NCI-H748 (cell line): Measurements from ENCODE around the gene SYNJ2.
"Not testable (repeated sequence)": the region's sequence is repeated elsewhere in the genome, so short reads cannot be mapped to it uniquely, and the experiment has no call there.

Source experiments
- DNase-seq: peaks from one replicate; lab custom pipeline; 2025; ENCODE audit not compliant: unreplicated experiment; lab: John Stamatoyannopoulos, UW

The SYNJ2 gene

GRCh38 chr6:157981395-157982101 is at the start of gene SYNJ2:
SYNJ2 (plus strand) TSS chr6:157981863; CDS start chr6:157981962, 99 bp downstream.
- peak; percentile 83 for DNase-seq

GRCh38 chr6:157935786-157936185 is 45.9 kb upstream of the SYNJ2 start:
- DNase-seq, result no peak

GRCh38 chr6:157937318-157937717 is 44.3 kb upstream of the SYNJ2 start:
- DNase-seq, result no peak

- no peak for DNase-seq
These were observed 43.7 kb upstream of the SYNJ2 start for GRCh38 chr6:157937916-157938315.

GRCh38 chr6:157940375-157941036 is 41.2 kb upstream of the SYNJ2 start:
- not testable (repeated sequence) for DNase-seq

GRCh38 chr6:157941101-157941863 is 40.4 kb upstream of the SYNJ2 start:
- no peak for DNase-seq

GRCh38 chr6:157942351-157942750 is 39.3 kb upstream of the SYNJ2 start:
- DNase-seq, result no peak

GRCh38 chr6:157943249-157943963 is 38.3 kb upstream of the SYNJ2 start:
- no peak for DNase-seq

GRCh38 chr6:157943964-157944283 is 37.7 kb upstream of the SYNJ2 start:
- DNase-seq, result no peak

- DNase-seq, result no peak
These were observed 36.4 kb upstream of the SYNJ2 start for GRCh38 chr6:157944983-157945931.

- DNase-seq, result no peak
These were observed 35.5 kb upstream of the SYNJ2 start for GRCh38 chr6:157946053-157946617.

GRCh38 chr6:157946865-157947532 is 34.7 kb upstream of the SYNJ2 start:
- DNase-seq, result peak; percentile 26

- DNase-seq, result not testable (repeated sequence)
These were observed 30.8 kb upstream of the SYNJ2 start for GRCh38 chr6:157950899-157951298.

- no peak for DNase-seq
These were observed 29.8 kb upstream of the SYNJ2 start for GRCh38 chr6:157951828-157952227.

GRCh38 chr6:157952861-157953351 is 28.8 kb upstream of the SYNJ2 start:
- DNase-seq, result no peak

GRCh38 chr6:157953580-157954091 is 28.0 kb upstream of the SYNJ2 start:
- peak; percentile 43 for DNase-seq

GRCh38 chr6:157954150-157955117 is 27.2 kb upstream of the SYNJ2 start:
- DNase-seq, result peak; percentile 68

- no peak for DNase-seq
These were observed 26.0 kb upstream of the SYNJ2 start for GRCh38 chr6:157955675-157956074.
